ENCODE results near the gene RBM38. TPM values are rescaled to one million over a fixed set of nuclear protein-coding genes. Genes with fewer than 3 reads are reported as not detected.

Gene RBM38
- total and polyA plus RNA-seq, 9 of the 15 experiments (the other 6 are each of a cell fraction or from before 2014, with no cell fraction given), result 0.28 to 82.4 (median 33.2) TPM

DNA sequence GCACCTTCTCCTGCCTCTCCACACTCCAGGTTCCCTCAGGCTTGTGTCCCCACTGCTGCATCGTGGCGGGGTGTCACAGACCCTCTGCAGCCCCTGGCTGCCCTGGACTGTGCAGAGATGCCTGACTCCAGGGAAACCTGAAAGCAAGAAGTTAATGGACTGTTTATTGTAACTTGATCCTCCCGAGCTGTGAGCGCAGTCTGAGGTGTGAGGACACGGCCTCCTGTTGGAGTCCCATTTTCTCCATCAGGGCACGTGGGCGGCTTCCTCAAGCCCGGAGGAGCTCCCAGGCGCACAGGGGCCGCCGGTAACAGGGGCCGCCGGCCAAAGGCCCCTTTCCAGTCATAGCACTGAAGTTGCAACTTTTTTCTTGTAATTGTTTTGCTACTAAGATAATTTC lies 16.9 kb downstream of the RBM38 start (continued):
- TF ChIP-seq L3MBTL2 (IDR thresholded peaks at IDR 0.05), result peak; percentile 87

DNA sequence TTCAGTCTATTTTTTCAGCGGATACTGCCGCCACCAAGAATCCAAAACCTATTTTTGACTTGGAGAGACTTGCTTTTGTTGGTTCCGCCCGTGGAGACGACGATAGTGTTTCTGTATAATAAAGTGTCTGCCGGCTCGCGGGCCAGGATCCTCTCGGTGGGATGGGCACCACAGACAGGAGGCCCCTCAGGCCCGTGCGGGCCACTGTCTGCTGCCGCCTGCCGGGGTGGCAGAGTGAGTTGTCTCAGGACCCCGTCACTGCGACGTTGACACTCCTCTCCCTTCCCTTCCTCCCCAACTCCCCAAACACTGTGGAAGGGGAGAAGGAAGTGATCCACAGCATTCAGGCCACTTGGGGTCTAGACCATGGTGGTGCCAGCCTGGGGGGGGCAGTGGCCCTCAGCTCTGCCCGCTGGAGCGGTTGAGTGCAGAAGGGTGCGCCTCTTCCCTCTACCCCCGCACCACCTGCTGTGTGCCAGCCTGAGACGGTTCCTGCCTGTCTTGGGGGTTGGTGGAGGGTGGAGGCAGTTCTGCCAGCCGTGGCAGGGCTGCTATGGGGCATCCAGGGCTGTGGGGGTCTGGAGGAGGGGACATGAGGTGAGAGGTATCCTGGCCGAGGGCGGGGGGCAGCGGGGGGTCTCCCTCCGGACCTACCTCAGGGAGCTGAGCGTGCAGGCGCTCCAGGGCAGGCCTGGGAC lies 17.5 kb downstream of the RBM38 start:
- H3K9me3 ChIP-seq (replicated peaks; ENCODE audit: control insufficient read depth, insufficient read depth, low read depth, low read length), result no peaks in the 10 kb centered on the region
- H4K20me1 ChIP-seq (replicated peaks; ENCODE audit: control insufficient read depth, insufficient read depth, low read length), result peaks cover 17% of the 10 kb centered on the region
- DNase-seq (ENCODE audit: extremely low read depth in 1 of 4, low spot score in 3 of 4), result no peak
- POLR2A ChIA-PET, result interaction anchor here (0.5 to 2.9 kb wide), 9 partner anchors 8 to 87 kb away, joined by 3 to 8 read pairs (median 4); no protein-coding TSS in a partner anchor
- H3K9ac ChIP-seq (ENCODE audit: insufficient read depth in 1 of 2, low read depth in 2 of 2, low read length in 2 of 2), result peak overlapping the region in 1 of 2 experiments; percentile 70; a peak in 2 of 4 replicates
- no peak overlapping the region for H2AFZ ChIP-seq (ENCODE audit: low read depth, low read length)
- peaks cover 56 to 73% of the 10 kb centered on the region in 2 experiments for H3K4me1 ChIP-seq (replicated peaks in 1 of 2; ENCODE audit: control insufficient read depth in 2 of 2, insufficient read depth in 2 of 2, low read length in 2 of 2)
- no peak overlapping the region for H3K4me3 ChIP-seq
- peaks cover 61% of the 10 kb centered on the region; the same call in 2 of the 3 replicates for H3K36me3 ChIP-seq (ENCODE audit: control insufficient read depth, insufficient read depth, low read length)
- H3K79me2 ChIP-seq (ENCODE audit: control insufficient read depth, insufficient read depth, low read length), result peaks cover 4% of the 10 kb centered on the region; the same call in 2 of the 3 replicates
- TSS peak; percentile 64 for BruUV-seq (replicated peaks)
- no peak overlapping the region for H3K27ac ChIP-seq (ENCODE audit: extremely low read depth, low read depth, low read length)
- WGBS (ENCODE audit: insufficient coverage, low coverage, missing lambda C conversion rate), result 93% methylated on average over 8 of the region's 29 CpGs
- intact Hi-C loops (cut with micrococcal nuclease) (no loop called here), in situ Hi-C loops (cut with MboI) (no loop called here)
- H3K4me2 ChIP-seq (ENCODE audit: insufficient read depth, low read length), result no peak overlapping the region
- CTCF ChIA-PET (ENCODE audit: low intra/inter-chr PET ratio), result no interaction called here
- H3K27me3 ChIP-seq (ENCODE audit: control insufficient read depth in 2 of 2, insufficient read depth in 2 of 2, low read length in 2 of 2), result no peaks in the 10 kb centered on the region
- no peak for ATAC-seq
- H3K9me1 ChIP-seq (ENCODE audit: control insufficient read depth, insufficient read depth, low read length), result peaks cover 3% of the 10 kb centered on the region
- no peak for FAIRE-seq
- TF ChIP-seq, protein P1, sequence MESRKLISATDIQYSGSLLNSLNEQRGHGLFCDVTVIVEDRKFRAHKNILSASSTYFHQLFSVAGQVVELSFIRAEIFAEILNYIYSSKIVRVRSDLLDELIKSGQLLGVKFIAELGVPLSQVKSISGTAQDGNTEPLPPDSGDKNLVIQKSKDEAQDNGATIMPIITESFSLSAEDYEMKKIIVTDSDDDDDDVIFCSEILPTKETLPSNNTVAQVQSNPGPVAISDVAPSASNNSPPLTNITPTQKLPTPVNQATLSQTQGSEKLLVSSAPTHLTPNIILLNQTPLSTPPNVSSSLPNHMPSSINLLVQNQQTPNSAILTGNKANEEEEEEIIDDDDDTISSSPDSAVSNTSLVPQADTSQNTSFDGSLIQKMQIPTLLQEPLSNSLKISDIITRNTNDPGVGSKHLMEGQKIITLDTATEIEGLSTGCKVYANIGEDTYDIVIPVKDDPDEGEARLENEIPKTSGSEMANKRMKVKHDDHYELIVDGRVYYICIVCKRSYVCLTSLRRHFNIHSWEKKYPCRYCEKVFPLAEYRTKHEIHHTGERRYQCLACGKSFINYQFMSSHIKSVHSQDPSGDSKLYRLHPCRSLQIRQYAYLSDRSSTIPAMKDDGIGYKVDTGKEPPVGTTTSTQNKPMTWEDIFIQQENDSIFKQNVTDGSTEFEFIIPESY (CRISPR knock-in tag; IDR thresholded peaks at IDR 0.05), result 0 out of 2 replicates have a peak, but pooled peaks have one; percentile 26
- TF ChIP-seq, protein P2, sequence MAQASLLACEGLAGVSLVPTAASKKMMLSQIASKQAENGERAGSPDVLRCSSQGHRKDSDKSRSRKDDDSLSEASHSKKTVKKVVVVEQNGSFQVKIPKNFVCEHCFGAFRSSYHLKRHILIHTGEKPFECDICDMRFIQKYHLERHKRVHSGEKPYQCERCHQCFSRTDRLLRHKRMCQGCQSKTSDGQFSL (CRISPR knock-in tag; IDR thresholded peaks at IDR 0.05), result 0 out of 2 replicates have a peak, but pooled peaks have one; percentile 59
- TF ChIP-seq, protein P2 (tag; IDR thresholded peaks at IDR 0.05), result no peak
- TF ChIP-seq RBFOX2 (IDR thresholded peaks at IDR 0.05; ENCODE audit: low read depth, low read length), result peak; percentile 50
- TF ChIP-seq, protein P3, sequence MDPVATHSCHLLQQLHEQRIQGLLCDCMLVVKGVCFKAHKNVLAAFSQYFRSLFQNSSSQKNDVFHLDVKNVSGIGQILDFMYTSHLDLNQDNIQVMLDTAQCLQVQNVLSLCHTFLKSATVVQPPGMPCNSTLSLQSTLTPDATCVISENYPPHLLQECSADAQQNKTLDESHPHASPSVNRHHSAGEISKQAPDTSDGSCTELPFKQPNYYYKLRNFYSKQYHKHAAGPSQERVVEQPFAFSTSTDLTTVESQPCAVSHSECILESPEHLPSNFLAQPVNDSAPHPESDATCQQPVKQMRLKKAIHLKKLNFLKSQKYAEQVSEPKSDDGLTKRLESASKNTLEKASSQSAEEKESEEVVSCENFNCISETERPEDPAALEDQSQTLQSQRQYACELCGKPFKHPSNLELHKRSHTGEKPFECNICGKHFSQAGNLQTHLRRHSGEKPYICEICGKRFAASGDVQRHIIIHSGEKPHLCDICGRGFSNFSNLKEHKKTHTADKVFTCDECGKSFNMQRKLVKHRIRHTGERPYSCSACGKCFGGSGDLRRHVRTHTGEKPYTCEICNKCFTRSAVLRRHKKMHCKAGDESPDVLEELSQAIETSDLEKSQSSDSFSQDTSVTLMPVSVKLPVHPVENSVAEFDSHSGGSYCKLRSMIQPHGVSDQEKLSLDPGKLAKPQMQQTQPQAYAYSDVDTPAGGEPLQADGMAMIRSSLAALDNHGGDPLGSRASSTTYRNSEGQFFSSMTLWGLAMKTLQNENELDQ (CRISPR knock-in tag; IDR thresholded peaks at IDR 0.05; ENCODE audit: borderline replicate concordance), result no peak
- TF ChIP-seq, protein P4, sequence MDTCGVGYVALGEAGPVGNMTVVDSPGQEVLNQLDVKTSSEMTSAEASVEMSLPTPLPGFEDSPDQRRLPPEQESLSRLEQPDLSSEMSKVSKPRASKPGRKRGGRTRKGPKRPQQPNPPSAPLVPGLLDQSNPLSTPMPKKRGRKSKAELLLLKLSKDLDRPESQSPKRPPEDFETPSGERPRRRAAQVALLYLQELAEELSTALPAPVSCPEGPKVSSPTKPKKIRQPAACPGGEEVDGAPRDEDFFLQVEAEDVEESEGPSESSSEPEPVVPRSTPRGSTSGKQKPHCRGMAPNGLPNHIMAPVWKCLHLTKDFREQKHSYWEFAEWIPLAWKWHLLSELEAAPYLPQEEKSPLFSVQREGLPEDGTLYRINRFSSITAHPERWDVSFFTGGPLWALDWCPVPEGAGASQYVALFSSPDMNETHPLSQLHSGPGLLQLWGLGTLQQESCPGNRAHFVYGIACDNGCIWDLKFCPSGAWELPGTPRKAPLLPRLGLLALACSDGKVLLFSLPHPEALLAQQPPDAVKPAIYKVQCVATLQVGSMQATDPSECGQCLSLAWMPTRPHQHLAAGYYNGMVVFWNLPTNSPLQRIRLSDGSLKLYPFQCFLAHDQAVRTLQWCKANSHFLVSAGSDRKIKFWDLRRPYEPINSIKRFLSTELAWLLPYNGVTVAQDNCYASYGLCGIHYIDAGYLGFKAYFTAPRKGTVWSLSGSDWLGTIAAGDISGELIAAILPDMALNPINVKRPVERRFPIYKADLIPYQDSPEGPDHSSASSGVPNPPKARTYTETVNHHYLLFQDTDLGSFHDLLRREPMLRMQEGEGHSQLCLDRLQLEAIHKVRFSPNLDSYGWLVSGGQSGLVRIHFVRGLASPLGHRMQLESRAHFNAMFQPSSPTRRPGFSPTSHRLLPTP (IDR thresholded peaks at IDR 0.05; ENCODE audit: borderline replicate concordance, extremely low read depth, insufficient read length), result no peak
